ENCODE data around the gene PPIE.

DNA sequence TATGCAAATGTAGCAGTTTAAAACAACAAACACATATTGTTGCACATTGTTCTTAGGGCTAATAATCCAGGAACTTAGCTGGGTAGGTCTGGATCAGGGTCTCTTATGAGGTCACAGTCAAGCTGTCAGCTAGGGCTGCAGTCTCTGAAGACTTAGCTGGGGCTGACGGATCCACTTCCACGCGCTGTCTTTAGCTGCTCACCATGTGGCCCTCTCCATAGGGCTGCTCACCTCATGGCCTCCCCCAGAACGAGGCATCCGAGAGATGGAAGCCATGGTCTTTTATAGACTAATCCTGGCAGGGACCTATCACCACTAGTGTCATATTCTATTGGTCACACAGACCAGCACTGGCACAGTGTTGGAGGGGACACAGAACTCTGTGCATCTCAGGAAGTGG lies 41.1 kb downstream of the PPIE start:
- TF ChIP-seq, protein P1, sequence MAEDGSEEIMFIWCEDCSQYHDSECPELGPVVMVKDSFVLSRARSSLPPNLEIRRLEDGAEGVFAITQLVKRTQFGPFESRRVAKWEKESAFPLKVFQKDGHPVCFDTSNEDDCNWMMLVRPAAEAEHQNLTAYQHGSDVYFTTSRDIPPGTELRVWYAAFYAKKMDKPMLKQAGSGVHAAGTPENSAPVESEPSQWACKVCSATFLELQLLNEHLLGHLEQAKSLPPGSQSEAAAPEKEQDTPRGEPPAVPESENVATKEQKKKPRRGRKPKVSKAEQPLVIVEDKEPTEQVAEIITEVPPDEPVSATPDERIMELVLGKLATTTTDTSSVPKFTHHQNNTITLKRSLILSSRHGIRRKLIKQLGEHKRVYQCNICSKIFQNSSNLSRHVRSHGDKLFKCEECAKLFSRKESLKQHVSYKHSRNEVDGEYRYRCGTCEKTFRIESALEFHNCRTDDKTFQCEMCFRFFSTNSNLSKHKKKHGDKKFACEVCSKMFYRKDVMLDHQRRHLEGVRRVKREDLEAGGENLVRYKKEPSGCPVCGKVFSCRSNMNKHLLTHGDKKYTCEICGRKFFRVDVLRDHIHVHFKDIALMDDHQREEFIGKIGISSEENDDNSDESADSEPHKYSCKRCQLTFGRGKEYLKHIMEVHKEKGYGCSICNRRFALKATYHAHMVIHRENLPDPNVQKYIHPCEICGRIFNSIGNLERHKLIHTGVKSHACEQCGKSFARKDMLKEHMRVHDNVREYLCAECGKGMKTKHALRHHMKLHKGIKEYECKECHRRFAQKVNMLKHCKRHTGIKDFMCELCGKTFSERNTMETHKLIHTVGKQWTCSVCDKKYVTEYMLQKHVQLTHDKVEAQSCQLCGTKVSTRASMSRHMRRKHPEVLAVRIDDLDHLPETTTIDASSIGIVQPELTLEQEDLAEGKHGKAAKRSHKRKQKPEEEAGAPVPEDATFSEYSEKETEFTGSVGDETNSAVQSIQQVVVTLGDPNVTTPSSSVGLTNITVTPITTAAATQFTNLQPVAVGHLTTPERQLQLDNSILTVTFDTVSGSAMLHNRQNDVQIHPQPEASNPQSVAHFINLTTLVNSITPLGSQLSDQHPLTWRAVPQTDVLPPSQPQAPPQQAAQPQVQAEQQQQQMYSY (CRISPR knock-in tag; IDR thresholded peaks at IDR 0.05), result no peak
- TF ChIP-seq, protein P2, sequence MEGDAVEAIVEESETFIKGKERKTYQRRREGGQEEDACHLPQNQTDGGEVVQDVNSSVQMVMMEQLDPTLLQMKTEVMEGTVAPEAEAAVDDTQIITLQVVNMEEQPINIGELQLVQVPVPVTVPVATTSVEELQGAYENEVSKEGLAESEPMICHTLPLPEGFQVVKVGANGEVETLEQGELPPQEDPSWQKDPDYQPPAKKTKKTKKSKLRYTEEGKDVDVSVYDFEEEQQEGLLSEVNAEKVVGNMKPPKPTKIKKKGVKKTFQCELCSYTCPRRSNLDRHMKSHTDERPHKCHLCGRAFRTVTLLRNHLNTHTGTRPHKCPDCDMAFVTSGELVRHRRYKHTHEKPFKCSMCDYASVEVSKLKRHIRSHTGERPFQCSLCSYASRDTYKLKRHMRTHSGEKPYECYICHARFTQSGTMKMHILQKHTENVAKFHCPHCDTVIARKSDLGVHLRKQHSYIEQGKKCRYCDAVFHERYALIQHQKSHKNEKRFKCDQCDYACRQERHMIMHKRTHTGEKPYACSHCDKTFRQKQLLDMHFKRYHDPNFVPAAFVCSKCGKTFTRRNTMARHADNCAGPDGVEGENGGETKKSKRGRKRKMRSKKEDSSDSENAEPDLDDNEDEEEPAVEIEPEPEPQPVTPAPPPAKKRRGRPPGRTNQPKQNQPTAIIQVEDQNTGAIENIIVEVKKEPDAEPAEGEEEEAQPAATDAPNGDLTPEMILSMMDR (IDR thresholded peaks at IDR 0.05), result no peak
